GM18951 (cell line): ENCODE measurements around the gene DENND4C.

Experiments
- POLR2A ChIP-seq: IDR thresholded peaks from 4 replicates; pipeline ENCODE4 v1.6.1; 2011; ENCODE audit warnings: mild to moderate bottlenecking; ENCODE audit not compliant: insufficient read length, insufficient read depth; ENCODE audit errors: extremely low read depth
- in situ Hi-C: fragments of 300-500 bp; cut with MboI; formaldehyde crosslinking; loops from one replicate; pipeline ENCODE4 v1.12.0; 2022; ENCODE audit warnings: low sequenced_read_pairs, mixed read lengths, inconsistent platforms; ENCODE audit not compliant: unreplicated experiment

The DENND4C gene

GRCh38 chr9:19298436-19299000 is 68.0 kb downstream of the DENND4C start:
- no peak for TF ChIP-seq POLR2A
- in situ Hi-C loops: no loop called here

GRCh38 chr9:19303216-19303615 is 72.7 kb downstream of the DENND4C start:
- TF ChIP-seq POLR2A: no peak
- in situ Hi-C loops: no loop called here

GRCh38 chr9:19306568-19306967 is 76.1 kb downstream of the DENND4C start:
- in situ Hi-C loops: no loop called here
- no peak for TF ChIP-seq POLR2A

GRCh38 chr9:19310246-19310645 is 79.8 kb downstream of the DENND4C start:
- TF ChIP-seq POLR2A: no peak
- in situ Hi-C loops: no loop called here

GRCh38 chr9:19313573-19313972 is 83.1 kb downstream of the DENND4C start:
- TF ChIP-seq POLR2A: no peak
- in situ Hi-C loops: no loop called here

GRCh38 chr9:19320495-19320894 is 90.0 kb downstream of the DENND4C start:
- in situ Hi-C loops: no loop called here

GRCh38 chr9:19331877-19332276 is 101.4 kb downstream of the DENND4C start:
- TF ChIP-seq POLR2A: no peak
- in situ Hi-C loops: no loop called here

More at GRCh38 chr9:19320495-19320894, 90.0 kb downstream of the DENND4C start:
- TF ChIP-seq POLR2A: no peak

- in situ Hi-C loops: no loop called here
- TF ChIP-seq POLR2A: no peak
Measured at GRCh38 chr9:19336166-19336565, 105.7 kb downstream of the DENND4C start.

GRCh38 chr9:19342947-19343346 is 112.5 kb downstream of the DENND4C start:
- in situ Hi-C loops: no loop called here
- TF ChIP-seq POLR2A: no peak

GRCh38 chr9:19358701-19359100 is 128.2 kb downstream of the DENND4C start:
- TF ChIP-seq POLR2A: no peak
- in situ Hi-C loops: no loop called here

- no peak for TF ChIP-seq POLR2A
- in situ Hi-C loops: no loop called here
Measured at GRCh38 chr9:19369107-19369506, 138.6 kb downstream of the DENND4C start.

- in situ Hi-C loops: no loop called here
- no peak for TF ChIP-seq POLR2A
Measured at GRCh38 chr9:19371942-19372341, 141.4 kb downstream of the DENND4C start.

- peak; percentile 17 for TF ChIP-seq POLR2A
- in situ Hi-C loops: no loop called here
Measured at GRCh38 chr9:19372567-19372966, 142.1 kb downstream of the DENND4C start.

- TF ChIP-seq POLR2A: peak; percentile 15
- in situ Hi-C loops: no loop called here
Measured at GRCh38 chr9:19373527-19373926, 143.0 kb downstream of the DENND4C start.

- no peak for TF ChIP-seq POLR2A
- in situ Hi-C loops: no loop called here
Measured at GRCh38 chr9:19375538-19375937, 145.0 kb downstream of the DENND4C start.
